Ectodermal cell (in vitro differentiated cells): ENCODE results near the gene PRPF8.

Experiments
- H3K27ac ChIP-seq: 2 replicates; pipeline ENCODE4 v1.7.0; 2013; ENCODE audit warnings: mild to moderate bottlenecking, low read depth, low read length; ENCODE audit not compliant: insufficient read depth, poor library complexity, severe bottlenecking
- H3K27me3 ChIP-seq: 2 replicates; pipeline ENCODE4 v1.7.0; 2013; ENCODE audit warnings: mild to moderate bottlenecking, low read length; ENCODE audit not compliant: insufficient read depth, control insufficient read depth, poor library complexity, severe bottlenecking
- H3K36me3 ChIP-seq: one replicate; pipeline ENCODE4 v1.7.0; 2013; ENCODE audit warnings: low read length; ENCODE audit not compliant: control insufficient read depth, insufficient read depth
- H3K4me1 ChIP-seq: one replicate; pipeline ENCODE4 v1.7.0; 2013; ENCODE audit warnings: low read length; ENCODE audit not compliant: control insufficient read depth, insufficient read depth
- H3K4me3 ChIP-seq: 2 replicates; pipeline ENCODE4 v1.7.0; 2013; ENCODE audit warnings: low read depth, low read length, control low read depth; ENCODE audit not compliant: insufficient read depth
- H3K9me3 ChIP-seq: 2 replicates; pipeline ENCODE4 v1.7.0; 2013; ENCODE audit warnings: mild to moderate bottlenecking, low read length, moderate library complexity; ENCODE audit not compliant: control insufficient read depth
- WGBS, 2 experiments: methylation state at CpG; one replicate each; pipeline ENCODE4 v1.1.7; 2013; ENCODE audit warnings: missing lambda C conversion rate in 2 of 2; 5-methylcytosine and 5-hydroxymethylcytosine counted together

Gene PRPF8

GRCh38 chr17:1611715-1612114 is 73.0 kb downstream of the PRPF8 start:
- Histone ChIP-seq H3K4me3 (no peak overlapping the region), H3K27ac (no peak overlapping the region), H3K36me3 (no peaks in the 10 kb centered on the region), H3K27me3 (no peaks in the 10 kb centered on the region), H3K4me1 (peaks cover 6% of the 10 kb centered on the region), H3K9me3 (no peaks in the 10 kb centered on the region)
- WGBS, 2 experiments: 94 to 96% methylated on average over 10 of the region's 10 CpGs

DNA sequence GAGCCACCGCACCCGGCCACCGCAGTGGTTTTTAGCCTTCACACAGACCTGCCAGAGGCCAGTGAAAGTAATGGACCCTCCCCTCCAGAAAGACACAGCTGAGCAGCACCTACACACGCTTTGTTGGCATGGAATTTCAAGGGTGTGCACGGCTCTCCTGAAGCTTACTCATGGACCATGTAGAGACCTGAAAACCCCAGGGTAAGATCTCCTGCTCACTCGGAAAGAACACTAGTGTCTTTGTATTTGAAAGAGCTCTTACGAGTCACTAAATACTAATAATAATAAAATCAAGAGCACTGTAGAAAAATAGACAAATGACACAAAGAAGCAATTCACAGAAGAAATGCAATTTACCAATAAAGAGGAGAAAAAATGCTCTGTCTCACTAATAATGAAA is 76.0 kb downstream of the PRPF8 start:
- no peaks in the 10 kb centered on the region for H3K9me3 ChIP-seq
- H3K27me3 ChIP-seq: no peaks in the 10 kb centered on the region
- H3K4me1 ChIP-seq: peaks cover 28% of the 10 kb centered on the region
- no peak overlapping the region for H3K4me3 ChIP-seq
- no peak overlapping the region for H3K27ac ChIP-seq
- H3K36me3 ChIP-seq: no peaks in the 10 kb centered on the region
- WGBS, 2 experiments: 95 to 96% methylated on average over 6 of the region's 7 CpGs

DNA sequence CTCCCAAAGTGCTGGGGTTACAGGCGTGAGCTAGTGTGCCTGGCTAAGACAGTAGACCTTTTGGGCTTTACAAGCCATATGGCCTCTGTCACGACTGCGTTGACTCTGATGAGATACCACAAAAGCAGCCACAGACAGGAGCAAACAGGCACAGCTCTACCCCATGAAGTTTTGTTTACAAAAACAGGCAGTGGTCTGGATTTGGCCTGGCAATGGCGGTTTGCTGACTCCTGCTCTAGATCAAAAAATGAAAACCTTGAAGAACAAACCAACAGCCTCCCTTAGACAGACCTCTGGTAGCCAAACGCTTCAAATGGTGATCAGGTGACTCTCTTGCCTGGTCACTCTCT is 76.7 kb downstream of the PRPF8 start:
- H3K27me3 ChIP-seq: no peaks in the 10 kb centered on the region
- no peak overlapping the region for H3K27ac ChIP-seq
- no peaks in the 10 kb centered on the region for H3K9me3 ChIP-seq
- WGBS, 2 experiments: 91 to 95% methylated on average over 5 of the region's 5 CpGs
- H3K36me3 ChIP-seq: no peaks in the 10 kb centered on the region
- H3K4me1 ChIP-seq: peaks cover 28% of the 10 kb centered on the region
- no peak overlapping the region for H3K4me3 ChIP-seq

- Histone ChIP-seq H3K36me3 (peaks cover 7% of the 10 kb centered on the region), H3K27me3 (no peaks in the 10 kb centered on the region), H3K27ac (peak overlapping the region; percentile 45), H3K9me3 (no peaks in the 10 kb centered on the region), H3K4me1 (peaks cover 28% of the 10 kb centered on the region), H3K4me3 (no peak overlapping the region)
- 92 to 93% methylated on average over 26 of the region's 26 CpGs for WGBS, 2 experiments
These were observed 78.2 kb downstream of the PRPF8 start for GRCh38 chr17:1606352-1606985.

GRCh38 chr17:1605681-1606351 is 78.9 kb downstream of the PRPF8 start:
- no peaks in the 10 kb centered on the region for H3K27me3 ChIP-seq
- H3K36me3 ChIP-seq: peaks cover 8% of the 10 kb centered on the region
- H3K4me1 ChIP-seq: peaks cover 28% of the 10 kb centered on the region
- H3K4me3 ChIP-seq: no peak overlapping the region
- no peak overlapping the region for H3K27ac ChIP-seq
- no peaks in the 10 kb centered on the region for H3K9me3 ChIP-seq
- WGBS, 2 experiments: 90 to 92% methylated on average over 19 of the region's 19 CpGs

DNA sequence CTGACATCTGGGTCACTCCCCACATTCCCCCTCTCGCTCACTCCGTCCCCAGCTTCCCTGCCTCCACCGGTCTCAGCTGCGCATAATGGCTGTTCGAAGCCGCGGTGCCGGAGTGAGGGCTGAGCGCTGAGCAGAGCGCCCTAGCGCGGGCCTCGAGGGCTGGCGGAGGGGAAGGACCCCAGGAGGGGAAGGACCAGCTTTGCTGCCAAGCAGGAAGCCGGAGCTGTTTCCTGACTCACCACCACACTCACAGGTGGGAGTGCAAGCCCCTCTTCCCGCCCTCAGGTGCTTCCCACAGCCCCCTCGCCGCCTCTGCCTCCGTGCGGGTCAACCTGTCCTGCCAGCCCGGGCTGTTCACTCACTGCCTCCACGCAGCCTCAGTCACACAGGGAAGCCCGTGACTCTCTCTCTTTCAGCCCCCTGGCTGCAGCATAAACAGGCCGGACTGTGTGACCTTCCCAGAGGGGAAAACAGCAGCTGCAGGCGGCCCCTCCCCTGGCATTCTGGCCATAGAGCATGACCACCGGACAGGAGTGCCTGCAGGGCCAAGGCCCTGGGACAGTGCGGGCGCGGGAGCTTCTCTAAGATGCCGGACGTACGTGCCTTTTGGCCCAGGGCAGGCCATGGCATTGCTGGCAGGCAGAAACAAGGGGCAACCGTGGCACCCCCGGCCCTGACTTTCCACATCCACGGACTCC is 79.7 kb downstream of the PRPF8 start:
- no peak overlapping the region for H3K4me3 ChIP-seq
- H3K27me3 ChIP-seq: no peaks in the 10 kb centered on the region
- no peaks in the 10 kb centered on the region for H3K9me3 ChIP-seq
- H3K36me3 ChIP-seq: peaks cover 8% of the 10 kb centered on the region
- peaks cover 28% of the 10 kb centered on the region for H3K4me1 ChIP-seq
- no peak overlapping the region for H3K27ac ChIP-seq
- WGBS, 2 experiments: 71% methylated on average over 34 to 35 of the region's 35 CpGs

GRCh38 chr17:1601571-1601970 is 83.1 kb downstream of the PRPF8 start:
- WGBS, 2 experiments: 96 to 97% methylated on average over 14 of the region's 14 CpGs
- no peak overlapping the region for H3K27ac ChIP-seq
- peaks cover 20% of the 10 kb centered on the region for H3K4me1 ChIP-seq
- H3K9me3 ChIP-seq: no peaks in the 10 kb centered on the region
- H3K27me3 ChIP-seq: no peaks in the 10 kb centered on the region
- no peak overlapping the region for H3K4me3 ChIP-seq
- H3K36me3 ChIP-seq: peaks cover 8% of the 10 kb centered on the region
